SK-N-SH (cell line): ENCODE measurements around the gene TBL1XR1. TPM values are rescaled to one million over a fixed set of nuclear protein-coding genes. Genes with fewer than 3 reads are reported as not detected.

Source experiments
- CTCF ChIA-PET: fragments of 300-600, 350-600 bp; formaldehyde crosslinking; extraction: SDS; loops from one replicate; lab custom pipeline; 2021; lab: Yijun Ruan, JAX
- POLR2A ChIA-PET: fragments of 350-600 bp; sonication (Branson Sonifier 250); formaldehyde crosslinking; extraction: SDS; loops from one replicate; lab custom pipeline; 2020; ENCODE audit warnings: antibody characterized with exemption, inconsistent platforms; lab: Yijun Ruan, JAX
- DNase-seq: peaks from one replicate; pipeline ENCODE4 v3.0.0; 2012
- H2AFZ ChIP-seq: fragments of 200-600 bp; sonication (generic); 2 replicates; pipeline ENCODE4 v1.8.1; 2016; ENCODE audit warnings: antibody characterized with exemption, mild to moderate bottlenecking, low read depth
- H3F3A ChIP-seq: fragments of 200-600 bp; sonication (generic); replicated peaks from 2 replicates; pipeline ENCODE3; 2016; ENCODE audit warnings: antibody characterized with exemption, mild to moderate bottlenecking; ENCODE audit not compliant: insufficient read depth
- H3K27ac ChIP-seq, 2 experiments: fragments of 200-500 bp in 1 of 2; fragments of 200-600 bp in 1 of 2; sonication (Bioruptor generic) in 1 of 2; sonication (generic), shearing (Covaris generic) in 1 of 2; 2 replicates each; pipeline versions ENCODE4 v1.5.1 to v1.6.1; 2014 to 2016; ENCODE audit warnings: low read depth in 2 of 2, inconsistent platforms in 1 of 2, low read length in 1 of 2, mild to moderate bottlenecking in 1 of 2, mixed read lengths in 1 of 2
- H3K27me3 ChIP-seq: fragments of 200-600 bp; sonication (generic), shearing (Covaris generic); 2 replicates; pipeline ENCODE4 v1.6.1; 2016; ENCODE audit warnings: mixed run types; ENCODE audit not compliant: insufficient read depth
- H3K36me3 ChIP-seq, 2 experiments: fragments of 200-500 bp in 1 of 2; fragments of 200-600 bp in 1 of 2; sonication (Bioruptor generic) in 1 of 2; sonication (generic) in 1 of 2; replicated peaks in 1 of 2; 2 replicates each; pipeline versions ENCODE3 to v1.5.1; 2014 to 2016; ENCODE audit warnings: low read length in 1 of 2, mild to moderate bottlenecking in 1 of 2; ENCODE audit not compliant: insufficient read depth in 2 of 2, control insufficient read depth in 1 of 2
- H3K4me1 ChIP-seq, 2 experiments: fragments of 200-500 bp in 1 of 2; fragments of 200-600 bp in 1 of 2; sonication (Bioruptor generic) in 1 of 2; sonication (generic), shearing (Covaris generic) in 1 of 2; 2 replicates each; pipeline versions ENCODE4 v1.5.1 to v1.6.1; 2014 to 2016; ENCODE audit warnings: low read depth in 1 of 2, low read length in 1 of 2, mixed run types in 1 of 2; ENCODE audit not compliant: insufficient read depth in 2 of 2, control insufficient read depth in 1 of 2
- H3K4me2 ChIP-seq: fragments of 200-600 bp; sonication (generic), shearing (Covaris generic); 2 replicates; pipeline ENCODE4 v1.6.1; 2017; ENCODE audit warnings: mixed run types
- H3K4me3 ChIP-seq, 2 experiments: fragments of 200-500 bp in 1 of 2; fragments of 200-600 bp in 1 of 2; sonication (Bioruptor generic) in 1 of 2; sonication (generic), shearing (Covaris generic) in 1 of 2; 2 replicates each; pipeline versions ENCODE4 v1.5.1 to v1.8.1; 2014 to 2016; ENCODE audit warnings: low read depth in 2 of 2, inconsistent platforms in 1 of 2, low read length in 1 of 2, mild to moderate bottlenecking in 1 of 2, mixed read lengths in 1 of 2, moderate library complexity in 1 of 2
- H3K79me2 ChIP-seq: fragments of 200-600 bp; sonication (generic); 2 replicates; pipeline ENCODE4 v1.8.1; 2017; ENCODE audit warnings: mild to moderate bottlenecking; ENCODE audit not compliant: insufficient read depth
- H3K9ac ChIP-seq: fragments of 200-600 bp; sonication (generic); 2 replicates; pipeline ENCODE4 v1.6.1; 2017; ENCODE audit warnings: mixed run types
- H3K9me2 ChIP-seq: fragments of 200-600 bp; sonication (generic); 2 replicates; pipeline ENCODE4 v1.6.1; 2017; ENCODE audit warnings: mixed run types
- H3K9me3 ChIP-seq: fragments of 200-600 bp; sonication (generic); 2 replicates; pipeline ENCODE4 v1.6.1; 2017; ENCODE audit warnings: mixed run types, mild to moderate bottlenecking, moderate library complexity
- H4K20me1 ChIP-seq: fragments of 200-600 bp; sonication (generic); 2 replicates; pipeline ENCODE4 v1.6.1; 2017; ENCODE audit warnings: mild to moderate bottlenecking, mixed run types; ENCODE audit not compliant: insufficient read depth
- EZH2phosphoT487 ChIP-seq: fragments of 200-600 bp; sonication (generic); IDR thresholded peaks from 2 replicates; pipeline ENCODE4 v1.6.1; 2017; ENCODE audit warnings: low read depth, mixed run types, mild to moderate bottlenecking, antibody characterized with exemption, moderate library complexity, borderline replicate concordance
- FOXM1 ChIP-seq: IDR thresholded peaks from 2 replicates; pipeline ENCODE4 v1.4.0; 2012; ENCODE audit warnings: low read depth, mild to moderate bottlenecking
- JUND ChIP-seq: IDR thresholded peaks from 2 replicates; pipeline ENCODE4 v1.4.0; 2012
- NRF1 ChIP-seq: IDR thresholded peaks from 2 replicates; pipeline ENCODE4 v1.6.1; 2012; ENCODE audit warnings: low read depth, mild to moderate bottlenecking, low read length
- RAD21 ChIP-seq: IDR thresholded peaks from 2 replicates; pipeline ENCODE4 v1.6.1; 2012; ENCODE audit warnings: mild to moderate bottlenecking, low read length
- RFX5 ChIP-seq: IDR thresholded peaks from 2 replicates; pipeline ENCODE4 v1.6.1; 2012; ENCODE audit warnings: mild to moderate bottlenecking, improper control_type of control experiment, low read length
- TEAD4 ChIP-seq: IDR thresholded peaks from 2 replicates; pipeline ENCODE4 v1.4.0; 2012; ENCODE audit warnings: mild to moderate bottlenecking, borderline replicate concordance; ENCODE audit not compliant: insufficient read depth
- USF1 ChIP-seq: IDR thresholded peaks from 2 replicates; pipeline ENCODE4 v1.4.0; 2012; ENCODE audit warnings: low read depth, borderline replicate concordance
- WGBS: methylation state at CpG from one replicate; pipeline ENCODE4 v1.1.6; 2017; ENCODE audit warnings: low lambda C conversion rate; 5-methylcytosine and 5-hydroxymethylcytosine counted together
- polyA plus RNA-seq, 3 experiments: library from polyadenylated mRNA; depleted of rRNA; stranded (reverse); fragments of >200 nt; gene quantifications; 2 replicates each; pipeline ENCODE4 v1.2.3, GENCODE V29; 2012
- small RNA-seq, 7 experiments: library from RNA; depleted of rRNA; stranded (forward); fragments of <200 nt; gene quantifications; one replicate each; pipeline ENCODE3, GENCODE V24; 2012
- TF ChIP-seq, protein P1 (sequence below): fragments of 200-600 bp; sonication (generic); IDR thresholded peaks from 2 replicates; pipeline ENCODE4 v1.6.1; 2017; ENCODE audit warnings: antibody characterized with exemption, mild to moderate bottlenecking, moderate library complexity
- TF ChIP-seq, protein P2 (sequence below): IDR thresholded peaks from 2 replicates; pipeline ENCODE4 v1.4.0; 2012; ENCODE audit warnings: low read depth
- TF ChIP-seq, protein P3 (sequence below): IDR thresholded peaks from 2 replicates; pipeline ENCODE4; 2012

Gene TBL1XR1
- polyA plus RNA-seq, 1 of the 3 experiments (the other 2 are of a cell fraction): 20.9 TPM

DNA sequence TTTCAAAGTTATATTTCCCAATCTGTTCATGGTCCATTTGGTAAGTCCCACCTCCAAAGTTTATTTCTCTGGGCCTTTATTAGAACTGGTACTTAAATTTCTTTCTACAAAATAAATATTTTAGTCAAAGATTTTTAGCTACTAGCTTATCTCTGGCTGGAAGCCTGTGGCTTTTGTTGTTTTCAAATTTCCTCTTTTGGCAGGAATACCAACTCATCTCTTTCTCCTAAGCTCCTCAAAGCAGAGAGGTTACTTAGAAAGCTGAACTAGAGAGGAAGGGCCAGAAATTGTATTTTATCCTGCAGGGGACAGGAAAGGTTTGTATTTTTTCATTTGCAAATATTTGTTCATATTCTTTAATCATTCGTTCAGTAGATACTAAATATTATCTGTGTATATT, 227.8 kb downstream of the TBL1XR1 start:
- Histone ChIP-seq H3K9me2 (no peaks in the 10 kb centered on the region), H3K9me3 (no peaks in the 10 kb centered on the region), H4K20me1 (no peaks in the 10 kb centered on the region), H3K36me3 (no peaks in the 10 kb centered on the region), H3K79me2 (no peaks in the 10 kb centered on the region), H3K9ac (no peak overlapping the region), H2AFZ (no peak overlapping the region), H3K27ac (no peak overlapping the region), H3K4me1 (no peaks in the 10 kb centered on the region), H3F3A (no peaks in the 10 kb centered on the region), H3K27me3 (no peaks in the 10 kb centered on the region), H3K4me2 (no peak overlapping the region), H3K4me3 (no peak overlapping the region)
- no peak for DNase-seq
- WGBS: 78% methylated on average over 1 of the region's 1 CpG
- TF ChIP-seq TEAD4 (no peak), FOXM1 (no peak), JUND (no peak), RFX5 (no peak), USF1 (no peak), NRF1 (no peak), EZH2phosphoT487 (no peak), RAD21 (no peak)
- TF ChIP-seq, protein P1, sequence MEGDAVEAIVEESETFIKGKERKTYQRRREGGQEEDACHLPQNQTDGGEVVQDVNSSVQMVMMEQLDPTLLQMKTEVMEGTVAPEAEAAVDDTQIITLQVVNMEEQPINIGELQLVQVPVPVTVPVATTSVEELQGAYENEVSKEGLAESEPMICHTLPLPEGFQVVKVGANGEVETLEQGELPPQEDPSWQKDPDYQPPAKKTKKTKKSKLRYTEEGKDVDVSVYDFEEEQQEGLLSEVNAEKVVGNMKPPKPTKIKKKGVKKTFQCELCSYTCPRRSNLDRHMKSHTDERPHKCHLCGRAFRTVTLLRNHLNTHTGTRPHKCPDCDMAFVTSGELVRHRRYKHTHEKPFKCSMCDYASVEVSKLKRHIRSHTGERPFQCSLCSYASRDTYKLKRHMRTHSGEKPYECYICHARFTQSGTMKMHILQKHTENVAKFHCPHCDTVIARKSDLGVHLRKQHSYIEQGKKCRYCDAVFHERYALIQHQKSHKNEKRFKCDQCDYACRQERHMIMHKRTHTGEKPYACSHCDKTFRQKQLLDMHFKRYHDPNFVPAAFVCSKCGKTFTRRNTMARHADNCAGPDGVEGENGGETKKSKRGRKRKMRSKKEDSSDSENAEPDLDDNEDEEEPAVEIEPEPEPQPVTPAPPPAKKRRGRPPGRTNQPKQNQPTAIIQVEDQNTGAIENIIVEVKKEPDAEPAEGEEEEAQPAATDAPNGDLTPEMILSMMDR: no peak
- TF ChIP-seq, protein P2, sequence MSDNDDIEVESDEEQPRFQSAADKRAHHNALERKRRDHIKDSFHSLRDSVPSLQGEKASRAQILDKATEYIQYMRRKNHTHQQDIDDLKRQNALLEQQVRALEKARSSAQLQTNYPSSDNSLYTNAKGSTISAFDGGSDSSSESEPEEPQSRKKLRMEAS: no peak
- TF ChIP-seq, protein P3, sequence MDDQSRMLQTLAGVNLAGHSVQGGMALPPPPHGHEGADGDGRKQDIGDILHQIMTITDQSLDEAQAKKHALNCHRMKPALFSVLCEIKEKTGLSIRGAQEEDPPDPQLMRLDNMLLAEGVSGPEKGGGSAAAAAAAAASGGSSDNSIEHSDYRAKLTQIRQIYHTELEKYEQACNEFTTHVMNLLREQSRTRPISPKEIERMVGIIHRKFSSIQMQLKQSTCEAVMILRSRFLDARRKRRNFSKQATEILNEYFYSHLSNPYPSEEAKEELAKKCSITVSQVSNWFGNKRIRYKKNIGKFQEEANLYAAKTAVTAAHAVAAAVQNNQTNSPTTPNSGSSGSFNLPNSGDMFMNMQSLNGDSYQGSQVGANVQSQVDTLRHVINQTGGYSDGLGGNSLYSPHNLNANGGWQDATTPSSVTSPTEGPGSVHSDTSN: no peak
- ChIA-PET POLR2A (no interaction called here), CTCF (interaction anchor here (0.9 kb wide), 1 partner anchor 23 kb away, joined by 3 read pairs; no protein-coding TSS in a partner anchor)

Small RNA genes lying within 50 kb of the gene (small RNA-seq; reads per million reads assigned to genes)
- gene RF00019 (0 reads per million in 7 experiments), gene RNU6-681P (0 reads per million in 7 experiments)
